ENCODE data around the gene SPTAN1.

The SPTAN1 gene

GRCh38 chr9:128600099-128600498 lies 47.7 kb downstream of the SPTAN1 start:
- no peak for DNase-seq (ENCODE audit: low read depth in 2 of 2)

- DNase-seq (ENCODE audit: low read depth in 2 of 2) = no peak
Observed at GRCh38 chr9:128603697-128604096, 51.3 kb downstream of the SPTAN1 start.

- no peak for DNase-seq (ENCODE audit: low read depth in 2 of 2)
Observed at GRCh38 chr9:128607642-128608350, 55.4 kb downstream of the SPTAN1 start.

GRCh38 chr9:128610897-128611296 lies 58.5 kb downstream of the SPTAN1 start:
- no peak for DNase-seq (ENCODE audit: low read depth in 2 of 2)

- no peak for DNase-seq (ENCODE audit: low read depth in 2 of 2)
Observed at GRCh38 chr9:128611600-128612394, 59.4 kb downstream of the SPTAN1 start.

- no peak for DNase-seq (ENCODE audit: low read depth in 2 of 2)
Observed at GRCh38 chr9:128614728-128615127, 62.3 kb downstream of the SPTAN1 start.

- DNase-seq (ENCODE audit: low read depth in 2 of 2) = no peak
Observed at GRCh38 chr9:128615571-128615970, 63.2 kb downstream of the SPTAN1 start.

GRCh38 chr9:128617943-128618342 lies 65.6 kb downstream of the SPTAN1 start:
- DNase-seq (ENCODE audit: low read depth in 2 of 2) = no peak

GRCh38 chr9:128619127-128619526 lies 66.7 kb downstream of the SPTAN1 start:
- DNase-seq (ENCODE audit: low read depth in 2 of 2) = no peak

GRCh38 chr9:128619779-128620178 lies 67.4 kb downstream of the SPTAN1 start:
- no peak for DNase-seq (ENCODE audit: low read depth in 2 of 2)

- DNase-seq (ENCODE audit: low read depth in 2 of 2) = no peak
Observed at GRCh38 chr9:128621730-128622455, 69.5 kb downstream of the SPTAN1 start.

- DNase-seq (ENCODE audit: low read depth in 2 of 2) = no peak
Observed at GRCh38 chr9:128624566-128624965, 72.2 kb downstream of the SPTAN1 start.

GRCh38 chr9:128625391-128626146 lies 73.2 kb downstream of the SPTAN1 start:
- no peak for DNase-seq (ENCODE audit: low read depth in 2 of 2)

- DNase-seq (ENCODE audit: low read depth in 2 of 2) = no peak
Observed at GRCh38 chr9:128626181-128626580, 73.8 kb downstream of the SPTAN1 start.

GRCh38 chr9:128627127-128627715 lies 74.8 kb downstream of the SPTAN1 start:
- DNase-seq (ENCODE audit: low read depth in 2 of 2) = no peak

GRCh38 chr9:128627906-128628305 lies 75.5 kb downstream of the SPTAN1 start:
- no peak for DNase-seq (ENCODE audit: low read depth in 2 of 2)

- no peak for DNase-seq (ENCODE audit: low read depth in 2 of 2)
Observed at GRCh38 chr9:128628471-128629048, 76.2 kb downstream of the SPTAN1 start.

- DNase-seq (ENCODE audit: low read depth in 2 of 2) = no peak
Observed at GRCh38 chr9:128629136-128629535, 76.7 kb downstream of the SPTAN1 start.

GRCh38 chr9:128629852-128630545 lies 77.6 kb downstream of the SPTAN1 start:
- no peak for DNase-seq (ENCODE audit: low read depth in 2 of 2)

- DNase-seq (ENCODE audit: low read depth in 2 of 2) = no peak
Observed at GRCh38 chr9:128631636-128632035, 79.2 kb downstream of the SPTAN1 start.
